ENCODE measurements around the gene CLDN8. TPM values are rescaled to one million over a fixed set of nuclear protein-coding genes. Genes with fewer than 3 reads are reported as not detected.

Gene CLDN8
- total and polyA plus RNA-seq, 12 donors, result not detected

DNA sequence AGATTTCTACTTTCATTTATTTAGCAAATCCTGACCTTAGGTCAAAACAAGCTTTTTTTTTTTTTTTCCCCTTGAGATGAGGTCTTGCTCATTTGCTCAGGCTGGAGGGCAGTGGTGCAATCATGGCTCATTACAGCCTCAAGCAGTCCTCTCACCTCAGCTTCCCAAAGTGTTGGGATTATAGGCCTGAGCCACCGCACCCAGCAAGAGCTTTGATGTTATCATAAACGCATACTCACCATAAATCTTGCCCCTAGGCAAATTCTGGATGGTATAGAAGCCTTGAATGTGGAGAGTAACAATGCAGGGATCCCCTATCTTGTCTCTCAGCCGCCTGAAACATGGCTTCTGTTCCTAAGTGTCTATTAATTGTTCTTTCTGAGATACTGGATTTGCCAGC is 24.8 kb upstream of the CLDN8 start:
- TF ChIP-seq, protein P1, sequence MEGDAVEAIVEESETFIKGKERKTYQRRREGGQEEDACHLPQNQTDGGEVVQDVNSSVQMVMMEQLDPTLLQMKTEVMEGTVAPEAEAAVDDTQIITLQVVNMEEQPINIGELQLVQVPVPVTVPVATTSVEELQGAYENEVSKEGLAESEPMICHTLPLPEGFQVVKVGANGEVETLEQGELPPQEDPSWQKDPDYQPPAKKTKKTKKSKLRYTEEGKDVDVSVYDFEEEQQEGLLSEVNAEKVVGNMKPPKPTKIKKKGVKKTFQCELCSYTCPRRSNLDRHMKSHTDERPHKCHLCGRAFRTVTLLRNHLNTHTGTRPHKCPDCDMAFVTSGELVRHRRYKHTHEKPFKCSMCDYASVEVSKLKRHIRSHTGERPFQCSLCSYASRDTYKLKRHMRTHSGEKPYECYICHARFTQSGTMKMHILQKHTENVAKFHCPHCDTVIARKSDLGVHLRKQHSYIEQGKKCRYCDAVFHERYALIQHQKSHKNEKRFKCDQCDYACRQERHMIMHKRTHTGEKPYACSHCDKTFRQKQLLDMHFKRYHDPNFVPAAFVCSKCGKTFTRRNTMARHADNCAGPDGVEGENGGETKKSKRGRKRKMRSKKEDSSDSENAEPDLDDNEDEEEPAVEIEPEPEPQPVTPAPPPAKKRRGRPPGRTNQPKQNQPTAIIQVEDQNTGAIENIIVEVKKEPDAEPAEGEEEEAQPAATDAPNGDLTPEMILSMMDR (IDR thresholded peaks at IDR 0.05), result no peak
- ATAC-seq (no peak), DNase-seq (no peak)
- no peak overlapping the region for H3K27ac ChIP-seq
- no peak overlapping the region for H3K4me3 ChIP-seq
- WGBS, 2 donors, result 81 to 87% methylated on average over 3 of the region's 3 CpGs
- H3K36me3 ChIP-seq, result no peaks in the 10 kb centered on the region
- intact Hi-C loops (cut with DNase I), result no loop called here
- no peaks in the 10 kb centered on the region for H3K27me3 ChIP-seq
- H3K9me3 ChIP-seq, result no peaks in the 10 kb centered on the region
- no peaks in the 10 kb centered on the region for H3K4me1 ChIP-seq

DNA sequence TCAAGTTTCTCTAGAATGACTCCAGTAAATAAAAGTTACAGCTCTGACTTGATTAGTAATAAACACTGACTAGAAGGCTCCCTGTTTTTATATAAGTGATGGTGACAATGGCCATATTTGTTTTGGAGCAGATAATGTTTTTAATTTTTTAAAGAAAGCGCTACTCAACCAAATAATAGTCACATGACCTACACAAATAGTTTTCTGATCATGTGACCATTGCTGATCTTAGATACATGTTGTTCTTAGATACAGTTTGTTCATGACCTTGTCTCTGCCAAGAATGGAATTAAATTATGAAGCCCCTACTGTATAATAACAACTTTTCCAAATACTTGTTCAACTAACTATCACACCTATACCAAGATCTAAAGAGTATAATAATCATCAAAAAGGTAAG is 22.3 kb upstream of the CLDN8 start:
- no peak for DNase-seq
- WGBS, 2 donors, result 86 to 94% methylated on average over 1 of the region's 1 CpG
- ATAC-seq, result no peak
- Histone ChIP-seq H3K36me3 (no peaks in the 10 kb centered on the region), H3K27me3 (no peaks in the 10 kb centered on the region), H3K9me3 (no peaks in the 10 kb centered on the region), H3K4me1 (peaks cover 0 to 9% (median 0%) of the 10 kb centered on the region in 9 donors), H3K27ac (no peak overlapping the region), H3K4me3 (no peak overlapping the region)
- intact Hi-C loops (cut with DNase I), result no loop called here
- TF ChIP-seq, protein P1 (IDR thresholded peaks at IDR 0.05), result no peak

DNA sequence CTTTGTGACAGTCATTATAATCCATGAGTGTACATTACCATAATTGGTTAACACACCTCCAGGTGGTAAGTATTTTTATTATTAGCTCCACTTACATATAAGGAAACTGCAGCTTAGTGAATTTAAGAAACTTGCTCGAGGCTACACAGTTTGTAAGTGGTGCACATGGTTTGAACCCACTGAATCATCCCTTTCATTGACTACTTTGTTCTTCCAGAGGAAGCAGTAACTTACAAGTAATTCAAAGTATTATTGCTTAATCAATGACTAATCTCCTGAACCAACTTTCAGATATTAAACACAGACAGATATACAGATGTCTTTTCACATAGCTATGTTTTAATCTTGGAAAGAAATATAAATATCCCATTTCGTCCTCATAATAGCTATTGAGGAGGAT is 18.7 kb upstream of the CLDN8 start:
- H3K4me3 ChIP-seq, result no peak overlapping the region
- 59 to 68% methylated on average over 2 of the region's 2 CpGs for WGBS, 2 donors
- intact Hi-C loops (cut with DNase I), result no loop called here
- no peaks in the 10 kb centered on the region for H3K27me3 ChIP-seq
- H3K9me3 ChIP-seq, result peaks cover 0 to 10% (median 0%) of the 10 kb centered on the region in 11 donors
- H3K27ac ChIP-seq, result no peak overlapping the region
- no peak for ATAC-seq
- no peaks in the 10 kb centered on the region for H3K36me3 ChIP-seq
- TF ChIP-seq, protein P1 (IDR thresholded peaks at IDR 0.05), result no peak
- peaks cover 0 to 9% (median 0%) of the 10 kb centered on the region in 9 donors for H3K4me1 ChIP-seq
- DNase-seq, result no peak

DNA sequence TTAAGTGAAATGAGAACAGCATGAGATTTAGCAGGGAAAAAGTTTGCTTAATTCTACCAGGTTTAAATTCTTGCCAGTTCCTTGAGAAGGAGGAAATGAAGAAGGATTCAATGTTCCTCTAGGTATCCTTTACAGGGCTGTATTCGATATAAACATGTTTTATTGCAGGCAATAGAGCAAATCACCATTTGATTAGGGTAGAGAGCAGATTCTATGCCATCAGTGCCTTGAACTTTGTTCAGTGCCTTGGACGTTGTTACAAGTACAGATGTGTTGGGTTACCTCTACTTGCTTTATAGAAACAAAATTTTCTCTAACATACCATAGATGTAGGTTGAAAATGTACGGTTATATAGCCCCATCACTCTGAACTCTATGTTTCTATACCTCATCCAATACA is 18.2 kb upstream of the CLDN8 start:
- no peak overlapping the region for H3K27ac ChIP-seq
- peaks cover 0 to 9% (median 0%) of the 10 kb centered on the region in 9 donors for H3K4me1 ChIP-seq
- TF ChIP-seq, protein P1 (IDR thresholded peaks at IDR 0.05), result no peak
- intact Hi-C loops (cut with DNase I), result no loop called here
- H3K27me3 ChIP-seq, result no peaks in the 10 kb centered on the region
- ATAC-seq (no peak), DNase-seq (no peak)
- no peaks in the 10 kb centered on the region for H3K36me3 ChIP-seq
- H3K4me3 ChIP-seq, result no peak overlapping the region
- WGBS, 2 donors, result 63 to 82% methylated on average over 3 of the region's 3 CpGs
- H3K9me3 ChIP-seq, result peaks cover 0 to 10% (median 0%) of the 10 kb centered on the region in 11 donors
